HG02763 (cell line): ENCODE measurements around the gene PCMT1.
"Not testable (repeated sequence)": the region's sequence is repeated elsewhere in the genome, so short reads cannot be mapped to it uniquely, and the experiment has no call there.

Source experiments
- ATAC-seq: cut with Tn5 transposase; IDR thresholded peaks from one replicate; pipeline ENCODE4 v1.9.1; 2021; ENCODE audit warnings: mild to moderate bottlenecking, moderate library complexity; ENCODE audit not compliant: unreplicated experiment

The PCMT1 gene

DNA sequence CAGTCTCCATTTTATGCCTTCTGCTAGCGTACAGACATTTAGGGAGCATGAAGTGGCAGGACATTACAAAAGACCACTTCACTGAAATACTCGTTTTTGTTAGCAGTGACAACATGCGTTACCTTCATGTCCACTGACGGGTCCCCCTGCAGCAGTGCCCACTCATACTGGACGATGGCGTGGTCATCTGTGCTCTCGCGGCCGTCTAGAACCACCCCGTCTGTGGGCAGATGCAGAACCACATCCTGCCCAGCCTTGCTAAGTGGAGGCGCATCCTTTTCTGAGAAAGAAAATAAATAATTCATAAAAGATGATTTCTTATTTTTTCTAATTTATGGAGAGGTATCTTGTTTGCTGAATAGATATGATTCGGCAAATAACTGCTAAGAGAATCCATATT, 103.3 kb downstream of the PCMT1 start:
- no peak for ATAC-seq

DNA sequence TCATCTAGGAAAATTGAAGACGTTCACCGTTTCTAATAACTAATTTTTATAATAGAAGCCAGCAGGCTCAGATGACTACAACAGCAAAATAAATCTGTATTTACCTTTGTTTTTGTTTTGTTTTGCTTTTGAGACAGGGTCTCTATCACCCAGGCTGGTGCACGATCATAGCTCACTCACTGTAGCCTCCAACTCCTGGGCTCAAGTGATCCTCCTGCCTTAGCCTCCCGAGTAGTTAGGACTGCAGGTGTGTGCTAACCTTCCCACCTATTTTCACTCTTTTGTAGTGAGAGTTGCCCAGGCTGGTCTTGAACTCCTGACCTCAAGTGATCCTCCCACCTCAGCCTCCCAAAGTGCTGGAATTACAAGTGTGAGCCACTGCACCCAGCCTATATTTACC, 104.5 kb downstream of the PCMT1 start:
- ATAC-seq: not testable (repeated sequence)

DNA sequence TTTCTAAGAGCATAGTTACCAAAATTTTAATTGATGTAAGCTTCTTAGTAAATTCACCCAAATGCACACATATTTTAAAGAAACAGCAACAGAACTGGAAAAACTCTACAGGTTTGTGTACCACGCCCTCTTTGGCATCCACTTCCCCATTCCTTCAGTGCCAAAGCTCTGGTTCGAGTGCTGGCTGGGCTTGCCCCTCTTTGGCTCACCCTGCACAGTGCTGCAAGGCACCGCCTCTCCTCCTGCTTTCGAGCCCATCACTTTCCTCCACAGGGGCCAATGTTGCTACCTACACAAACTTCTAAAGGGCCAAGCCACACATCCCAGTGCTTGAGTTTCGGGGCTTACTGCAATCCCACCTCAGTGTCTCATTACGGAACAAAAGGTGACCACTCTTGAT, 105.0 kb downstream of the PCMT1 start:
- ATAC-seq: no peak

DNA sequence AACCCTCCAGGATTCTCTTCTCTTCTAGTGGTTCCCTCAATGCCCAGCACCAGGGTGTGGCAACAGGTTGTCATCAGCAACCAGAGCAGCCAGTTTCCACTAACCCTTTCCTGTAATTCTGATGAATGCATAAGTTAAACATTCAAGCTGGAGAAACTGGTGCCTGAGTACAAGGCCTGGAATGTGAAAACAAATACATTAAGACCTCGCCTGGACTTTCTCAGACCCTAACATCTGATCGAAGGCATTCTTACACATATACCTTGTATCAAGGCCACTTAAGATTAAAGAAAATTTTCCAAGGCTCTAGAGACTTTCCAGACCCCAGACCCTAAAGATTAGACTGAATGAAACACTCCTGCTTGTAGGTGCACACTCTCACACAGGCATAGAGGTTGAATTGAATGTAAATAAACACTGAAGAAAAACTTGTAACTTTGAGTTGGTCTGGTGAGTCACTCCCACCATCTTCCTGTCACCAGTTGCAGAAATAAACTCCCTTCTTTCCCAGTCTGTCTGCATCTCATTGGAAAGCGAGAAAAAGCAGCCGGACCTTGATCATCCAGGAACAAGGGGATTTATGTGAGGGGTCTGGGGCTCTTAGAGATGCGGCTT, 105.6 kb downstream of the PCMT1 start:
- ATAC-seq: no peak

DNA sequence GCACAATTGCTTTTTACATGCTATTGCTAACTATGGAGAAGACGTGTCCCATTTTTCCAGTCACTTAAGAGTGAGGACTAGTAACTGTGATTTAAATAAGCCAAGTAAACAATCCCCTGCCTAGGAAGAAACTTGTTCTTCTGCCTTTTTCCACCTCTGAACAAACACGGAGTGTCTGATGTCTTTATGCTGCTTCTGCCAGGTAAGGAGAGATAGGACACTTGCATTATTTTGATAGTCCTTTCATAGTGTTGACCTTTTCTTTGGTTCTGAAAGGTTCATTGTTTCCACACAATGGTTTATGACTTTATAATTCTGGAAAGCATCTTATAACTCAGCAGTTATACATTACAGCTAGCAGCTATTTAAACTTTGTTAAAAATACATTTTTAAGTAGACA, 106.2 kb downstream of the PCMT1 start:
- ATAC-seq: no peak

DNA sequence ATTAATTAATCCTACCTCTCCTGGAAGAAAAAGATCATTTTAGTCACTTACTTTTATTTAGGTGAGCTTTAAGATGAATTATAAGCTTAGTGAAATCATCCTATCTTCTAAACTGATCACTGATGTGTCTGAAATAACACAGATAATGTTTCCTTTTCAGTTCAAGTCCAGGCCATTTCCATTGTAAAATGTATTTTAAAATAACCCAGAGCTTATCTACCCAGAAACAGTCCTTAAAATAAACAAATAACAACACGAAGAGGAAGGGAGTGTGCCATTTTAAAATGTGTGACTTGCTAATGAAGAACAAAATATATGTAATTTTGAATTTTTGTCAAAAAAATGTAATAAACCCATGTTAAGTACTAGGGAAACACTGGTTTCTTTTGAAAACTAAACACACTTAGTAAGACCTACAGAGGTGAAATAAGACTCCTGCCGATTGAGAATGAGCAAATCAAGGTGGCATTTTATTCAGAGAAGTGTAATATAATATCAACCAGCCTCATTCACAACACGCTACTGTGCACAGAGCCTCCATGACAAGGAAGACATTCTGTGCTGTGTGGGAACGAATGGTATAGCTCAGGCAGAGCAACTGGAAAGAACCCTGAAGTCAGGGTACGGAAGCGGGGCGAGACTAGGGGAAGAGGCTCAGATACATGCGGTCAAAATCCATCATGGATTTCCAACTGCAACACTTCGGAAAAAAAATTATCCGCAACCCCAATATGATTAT, 106.9 kb downstream of the PCMT1 start:
- ATAC-seq: no peak

DNA sequence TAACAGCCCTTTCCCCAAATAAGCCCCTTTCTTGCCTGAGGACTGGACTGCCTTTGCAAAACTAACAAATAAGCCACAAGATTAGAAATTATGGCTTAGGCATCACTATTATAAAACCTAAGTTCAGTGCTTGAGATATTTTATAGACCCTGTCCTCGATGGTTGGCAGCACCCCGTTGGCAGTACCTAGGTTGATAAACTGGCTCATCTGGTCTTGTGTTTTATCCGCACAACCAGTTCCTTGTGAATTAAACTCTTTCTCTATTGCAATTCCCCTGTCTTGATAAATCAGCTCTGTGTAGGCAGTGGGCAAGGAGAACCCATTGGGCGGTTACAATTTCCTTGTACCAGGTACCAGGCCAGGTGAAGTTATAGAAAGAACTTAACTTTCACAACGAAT, 108.0 kb downstream of the PCMT1 start:
- ATAC-seq: no peak

DNA sequence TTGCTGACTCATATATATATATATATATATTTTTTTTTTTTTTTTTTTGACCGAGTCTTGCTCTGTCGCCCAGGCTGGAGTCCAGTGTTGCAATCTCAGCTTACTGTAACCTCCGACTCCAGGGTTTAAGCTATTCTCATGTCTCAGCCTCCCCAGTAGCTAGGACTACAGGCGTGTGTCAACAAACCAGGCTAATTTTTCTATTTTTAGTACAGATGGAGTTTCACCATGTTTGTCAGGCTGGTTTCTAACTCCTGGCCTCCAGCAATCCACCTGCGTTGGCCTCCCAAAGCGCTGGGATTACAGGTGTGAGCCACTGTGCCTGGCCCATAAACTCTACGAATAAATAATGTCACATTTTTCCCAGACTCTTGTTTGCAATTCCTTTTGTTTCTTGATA, 109.8 kb downstream of the PCMT1 start:
- ATAC-seq: no peak

DNA sequence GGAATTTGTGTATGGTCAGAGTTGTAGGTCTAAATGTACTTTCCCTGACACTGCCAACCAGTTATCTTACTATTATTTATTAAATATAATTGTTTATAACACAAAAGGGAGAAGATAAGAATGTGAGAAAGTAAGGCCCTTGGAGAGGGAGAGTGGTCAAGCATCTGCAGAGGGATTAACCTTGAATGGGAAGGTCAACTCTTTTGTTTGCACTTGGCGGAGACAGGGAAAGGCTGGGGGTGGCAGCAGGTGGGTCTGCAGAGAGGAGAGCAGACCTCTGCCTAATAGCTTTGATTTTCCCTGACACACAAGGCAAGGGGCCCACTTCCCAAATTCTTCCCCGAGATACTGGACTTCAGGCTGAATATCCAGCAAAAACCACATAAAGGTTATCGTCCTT, 110.4 kb downstream of the PCMT1 start:
- ATAC-seq: no peak

DNA sequence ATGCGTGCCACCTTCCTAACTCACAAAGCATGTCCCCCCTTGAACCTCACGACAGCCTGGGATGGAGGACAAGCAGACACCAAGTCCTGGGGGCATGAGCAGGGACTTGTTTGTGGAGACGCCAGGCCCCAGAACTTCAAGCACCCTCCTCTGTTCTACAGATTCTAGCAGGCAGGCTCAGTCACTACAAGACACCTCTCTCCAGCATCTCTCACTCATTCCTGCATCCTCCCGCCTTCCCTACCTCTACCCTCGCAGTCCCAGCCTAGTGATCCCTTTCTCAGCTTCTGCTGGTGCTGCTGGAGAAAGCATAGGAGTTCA, 110.9 kb downstream of the PCMT1 start:
- ATAC-seq: no peak
